Measurements from ENCODE around the gene WDR4. TPM values are rescaled to one million over a fixed set of nuclear protein-coding genes. Genes with fewer than 3 reads are reported as not detected.

The WDR4 gene
- total and polyA plus RNA-seq, 7 experiments from 2014 or later: 10.4 to 39.1 (median 29.2) TPM

GRCh38 chr21:42905195-42905594 lies 25.9 kb upstream of the WDR4 start:
- no peak overlapping the region for H3K27ac ChIP-seq (ENCODE audit: low read depth, low read length)
- CTCF ChIA-PET: no interaction called here
- Mint-ChIP-seq H3K9me3 (peaks cover 0 to 2% (median 0%) of the 10 kb centered on the region in 11 donors), H3K27me3 (no peaks in the 10 kb centered on the region), H3K36me3 (peaks cover 0 to 24% (median 17%) of the 10 kb centered on the region in 5 donors), H3K27ac (no peak overlapping the region), H3K4me3 (no peak overlapping the region), H3K4me1 (peaks cover 0 to 7% (median 3%) of the 10 kb centered on the region in 7 donors)
- POLR2A ChIA-PET: interaction anchor here (0.7 kb wide), 1 partner anchor 41 kb away, joined by 3 read pairs; no protein-coding TSS in a partner anchor
- no peak for DNase-seq
- H3K4me1 ChIP-seq (ENCODE audit: control insufficient read depth in 2 of 2, insufficient read depth in 2 of 2, low read length in 2 of 2): no peaks in the 10 kb centered on the region
- no peak overlapping the region for H3K4me3 ChIP-seq (ENCODE audit: low read length)
- H3K27me3 ChIP-seq (ENCODE audit: control insufficient read depth in 2 of 2, insufficient read depth in 2 of 2, low read length in 2 of 2): no peaks in the 10 kb centered on the region
- no peaks in the 10 kb centered on the region for H3K9me3 ChIP-seq (ENCODE audit: control insufficient read depth in 2 of 3, low read length in 3 of 3)
- peaks cover 3 to 68% (median 7%) of the 10 kb centered on the region in 3 experiments for H3K36me3 ChIP-seq (ENCODE audit: control insufficient read depth in 2 of 3, insufficient read depth in 3 of 3, low read length in 3 of 3)
- ATAC-seq: no peak
- intact Hi-C loops (cut with micrococcal nuclease): no loop called here

GRCh38 chr21:42903817-42904216 lies 24.5 kb upstream of the WDR4 start:
- ChIA-PET POLR2A (interaction anchor here (1.1 kb wide), 1 partner anchor 11 kb away, joined by 3 read pairs; the partner anchor contains the start of gene NDUFV3), CTCF (no interaction called here)
- ATAC-seq (no peak), DNase-seq (no peak)
- Histone ChIP-seq H3K27me3 (ENCODE audit: control insufficient read depth in 2 of 2, insufficient read depth in 2 of 2, low read length in 2 of 2) (no peaks in the 10 kb centered on the region), H3K27ac (ENCODE audit: low read depth, low read length) (no peak overlapping the region), H3K4me3 (ENCODE audit: low read length) (no peak overlapping the region), H3K4me1 (ENCODE audit: control insufficient read depth in 2 of 2, insufficient read depth in 2 of 2, low read length in 2 of 2) (no peaks in the 10 kb centered on the region), H3K36me3 (ENCODE audit: control insufficient read depth in 2 of 3, insufficient read depth in 3 of 3, low read length in 3 of 3) (peaks cover 3 to 60% (median 7%) of the 10 kb centered on the region in 3 experiments), H3K9me3 (ENCODE audit: control insufficient read depth in 2 of 3, low read length in 3 of 3) (no peaks in the 10 kb centered on the region)
- no peak overlapping the region for H3K4me3 Mint-ChIP-seq
- peak overlapping the region in 1 of 9 donors; percentile 38 for H3K27ac Mint-ChIP-seq
- peaks cover 0 to 2% (median 0%) of the 10 kb centered on the region in 11 donors for H3K9me3 Mint-ChIP-seq
- H3K4me1 Mint-ChIP-seq: peaks cover 0 to 9% (median 3%) of the 10 kb centered on the region in 7 donors
- intact Hi-C loops (cut with micrococcal nuclease): no loop called here
- H3K36me3 Mint-ChIP-seq: peaks cover 0 to 26% (median 16%) of the 10 kb centered on the region in 5 donors
- H3K27me3 Mint-ChIP-seq: no peaks in the 10 kb centered on the region

- Histone ChIP-seq H3K36me3 (ENCODE audit: control insufficient read depth in 2 of 3, insufficient read depth in 3 of 3, low read length in 3 of 3) (peaks cover 8 to 60% (median 10%) of the 10 kb centered on the region in 3 experiments), H3K27me3 (ENCODE audit: control insufficient read depth in 2 of 2, insufficient read depth in 2 of 2, low read length in 2 of 2) (no peaks in the 10 kb centered on the region), H3K27ac (ENCODE audit: low read depth, low read length) (no peak overlapping the region), H3K9me3 (ENCODE audit: control insufficient read depth in 2 of 3, low read length in 3 of 3) (no peaks in the 10 kb centered on the region), H3K4me3 (ENCODE audit: low read length) (no peak overlapping the region), H3K4me1 (ENCODE audit: control insufficient read depth in 2 of 2, insufficient read depth in 2 of 2, low read length in 2 of 2) (no peaks in the 10 kb centered on the region)
- peak overlapping the region in 1 of 10 donors; percentile 36 for H3K4me3 Mint-ChIP-seq
- no peak for ATAC-seq
- intact Hi-C loops (cut with micrococcal nuclease): no loop called here
- DNase-seq: no peak
- POLR2A ChIA-PET: interaction anchor here (0.9 kb wide), 1 partner anchor 22 kb away, joined by 3 read pairs; no protein-coding TSS in a partner anchor
- no peak overlapping the region for H3K27ac Mint-ChIP-seq
- H3K9me3 Mint-ChIP-seq: no peaks in the 10 kb centered on the region
- H3K4me1 Mint-ChIP-seq: peaks cover 4 to 24% (median 20%) of the 10 kb centered on the region in 7 donors
- H3K36me3 Mint-ChIP-seq: peaks cover 0 to 29% (median 7%) of the 10 kb centered on the region in 5 donors
- no peaks in the 10 kb centered on the region for H3K27me3 Mint-ChIP-seq
- CTCF ChIA-PET: no interaction called here
Observed at GRCh38 chr21:42900446-42900845, 21.1 kb upstream of the WDR4 start.

- Histone ChIP-seq H3K27me3 (ENCODE audit: control insufficient read depth in 2 of 2, insufficient read depth in 2 of 2, low read length in 2 of 2) (no peaks in the 10 kb centered on the region), H3K27ac (ENCODE audit: low read depth, low read length) (peak within 1 kb of the TSS; percentile 97), H3K4me3 (ENCODE audit: low read length) (peak within 1 kb of the TSS; percentile 94), H3K36me3 (ENCODE audit: control insufficient read depth in 2 of 3, insufficient read depth in 3 of 3, low read length in 3 of 3) (peaks cover under 1 to 13% (median 5%) of the 10 kb centered on the region in 3 experiments), H3K9me3 (ENCODE audit: control insufficient read depth in 2 of 3, low read length in 3 of 3) (no peaks in the 10 kb centered on the region), H3K4me1 (ENCODE audit: control insufficient read depth in 2 of 2, insufficient read depth in 2 of 2, low read length in 2 of 2) (peaks cover 6 to 8% of the 10 kb centered on the region in 2 donors)
- peak; percentile 96 for ATAC-seq
- peak within 1 kb of the TSS; percentile 92 to 98 (median 97) for H3K27ac Mint-ChIP-seq
- H3K9me3 Mint-ChIP-seq: no peaks in the 10 kb centered on the region
- ChIA-PET CTCF (interaction anchor here (0.9 kb wide), 1 partner anchor 84 kb away, joined by 3 read pairs; no protein-coding TSS in a partner anchor), POLR2A (interaction anchor here (0.6 to 3.5 kb wide), 9 partner anchors 9 to 829 kb away, joined by 3 to 44 read pairs (median 4); partner anchors contain the start of genes PKNOX1 and WDR4)
- peak within 1 kb of the TSS; percentile 87 to 96 (median 90) for H3K4me3 Mint-ChIP-seq
- intact Hi-C loops (cut with micrococcal nuclease): loop anchor here (1.0 to 10.0 kb wide), 8 partner anchors 14 to 896 kb away; partner anchors contain the start of genes PKNOX1 (in 2 of the 2), WDR4 (in 2 of the 2), HSF2BP (in 1 of the 2) and PDXK (in 1 of the 2)
- peak; percentile 96 to 100 (median 98) for DNase-seq
- H3K4me1 Mint-ChIP-seq: peaks cover 14 to 25% (median 22%) of the 10 kb centered on the region in 7 donors
- H3K27me3 Mint-ChIP-seq: no peaks in the 10 kb centered on the region
- peaks cover 0 to 9% (median 6%) of the 10 kb centered on the region in 5 donors for H3K36me3 Mint-ChIP-seq
Observed at GRCh38 chr21:42892931-42893755, 13.8 kb upstream of the WDR4 start, which contains the start of gene NDUFV3. Gene NDUFV3 (plus strand): TSS chr21:42893309. CDS start chr21:42893334, 25 bp downstream.

- POLR2A ChIA-PET: interaction anchor here (0.8 to 3.5 kb wide), 8 partner anchors 8 to 299 kb away, joined by 3 to 44 read pairs (median 5); partner anchors contain the start of genes PKNOX1 and WDR4
- no peak for ATAC-seq
- H3K27me3 Mint-ChIP-seq: no peaks in the 10 kb centered on the region
- H3K4me3 ChIP-seq (ENCODE audit: low read length): peak overlapping the region; percentile 94
- no peaks in the 10 kb centered on the region for H3K9me3 ChIP-seq (ENCODE audit: control insufficient read depth in 2 of 3, low read length in 3 of 3)
- peak overlapping the region; percentile 87 to 96 (median 90) for H3K4me3 Mint-ChIP-seq
- CTCF ChIA-PET: interaction anchor here (0.9 kb wide), 1 partner anchor 83 kb away, joined by 3 read pairs; no protein-coding TSS in a partner anchor
- DNase-seq: no peak
- no peaks in the 10 kb centered on the region for H3K9me3 Mint-ChIP-seq
- intact Hi-C loops (cut with micrococcal nuclease): loop anchor here (2.0 to 10.0 kb wide), 3 partner anchors 58 to 896 kb away; partner anchors contain the start of genes PDXK (in 1 of the 2) and RRP1 (in 1 of the 2)
- H3K27ac Mint-ChIP-seq: peak overlapping the region; percentile 92 to 98 (median 97)
- H3K36me3 ChIP-seq (ENCODE audit: control insufficient read depth in 2 of 3, insufficient read depth in 3 of 3, low read length in 3 of 3): peaks cover 0 to 8% (median 0%) of the 10 kb centered on the region in 3 experiments
- H3K36me3 Mint-ChIP-seq: peaks cover 0 to 9% (median 6%) of the 10 kb centered on the region in 5 donors
- H3K4me1 ChIP-seq (ENCODE audit: control insufficient read depth in 2 of 2, insufficient read depth in 2 of 2, low read length in 2 of 2): peaks cover 6 to 8% of the 10 kb centered on the region in 2 donors
- H3K27ac ChIP-seq (ENCODE audit: low read depth, low read length): peak overlapping the region; percentile 97
- no peaks in the 10 kb centered on the region for H3K27me3 ChIP-seq (ENCODE audit: control insufficient read depth in 2 of 2, insufficient read depth in 2 of 2, low read length in 2 of 2)
- peaks cover 11 to 21% (median 19%) of the 10 kb centered on the region in 7 donors for H3K4me1 Mint-ChIP-seq
Observed at GRCh38 chr21:42892582-42892930, 13.2 kb upstream of the WDR4 start.

- Mint-ChIP-seq H3K4me1 (peaks cover 2 to 4% (median 2%) of the 10 kb centered on the region in 7 donors), H3K9me3 (no peaks in the 10 kb centered on the region), H3K27ac (no peak overlapping the region), H3K27me3 (no peaks in the 10 kb centered on the region), H3K36me3 (no peaks in the 10 kb centered on the region), H3K4me3 (no peak overlapping the region)
- no peaks in the 10 kb centered on the region for H3K27me3 ChIP-seq (ENCODE audit: control insufficient read depth in 2 of 2, insufficient read depth in 2 of 2, low read length in 2 of 2)
- no peaks in the 10 kb centered on the region for H3K9me3 ChIP-seq (ENCODE audit: control insufficient read depth in 2 of 3, low read length in 3 of 3)
- ATAC-seq: no peak
- ChIA-PET POLR2A (no interaction called here), CTCF (no interaction called here)
- no peak overlapping the region for H3K4me3 ChIP-seq (ENCODE audit: low read length)
- peaks cover 1 to 3% of the 10 kb centered on the region in 2 donors for H3K4me1 ChIP-seq (ENCODE audit: control insufficient read depth in 2 of 2, insufficient read depth in 2 of 2, low read length in 2 of 2)
- no peak overlapping the region for H3K27ac ChIP-seq (ENCODE audit: low read depth, low read length)
- intact Hi-C loops (cut with micrococcal nuclease): no loop called here
- no peaks in the 10 kb centered on the region for H3K36me3 ChIP-seq (ENCODE audit: control insufficient read depth in 2 of 3, insufficient read depth in 3 of 3, low read length in 3 of 3)
- no peak for DNase-seq
Observed at GRCh38 chr21:42887326-42887725, 8.0 kb upstream of the WDR4 start.
